ENCODE data around the gene REM2. TPM values are rescaled to one million over a fixed set of nuclear protein-coding genes. Genes with fewer than 3 reads are reported as not detected.

Gene REM2
- total RNA-seq, 1 experiment from 2014 or later = not detected

DNA sequence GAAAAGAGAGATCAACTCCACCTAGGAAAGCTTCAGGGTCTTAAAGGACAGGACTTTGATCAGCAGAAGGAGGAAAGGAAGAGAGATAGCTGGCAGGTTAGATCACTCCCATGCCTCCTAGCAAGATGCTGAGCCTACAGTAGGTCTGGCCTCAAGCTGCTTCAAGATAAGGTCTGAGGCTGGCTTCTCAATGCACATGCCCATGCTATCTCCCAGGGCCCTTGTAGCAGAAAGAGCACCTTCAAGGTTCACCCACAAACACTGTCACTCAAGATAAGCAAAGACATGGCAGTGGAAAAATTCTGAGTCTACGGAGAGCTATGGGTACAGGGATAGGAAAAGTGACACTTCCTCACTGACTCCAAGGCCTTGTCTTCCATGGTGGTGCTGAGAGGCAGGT, 14.3 kb downstream of the REM2 start:
- ChIA-PET POLR2A (ENCODE audit: low non-redundant PET) (no interaction called here), CTCF (interaction anchor here (0.6 kb wide), 1 partner anchor 120 kb away, joined by 10 read pairs; no protein-coding TSS in a partner anchor)
- Histone ChIP-seq H3K36me3 (ENCODE audit: insufficient read depth, low read length, poor library complexity, severe bottlenecking) (peaks cover 28% of the 10 kb centered on the region), H3K4me3 (ENCODE audit: low read depth, low read length, poor library complexity, severe bottlenecking) (no peak overlapping the region), H3K27me3 (replicated peaks; ENCODE audit: insufficient read depth, low read depth, low read length, poor library complexity) (no peaks in the 10 kb centered on the region), H3K9me3 (ENCODE audit: low read depth, low read length, poor library complexity, severe bottlenecking) (no peaks in the 10 kb centered on the region), H3K4me1 (ENCODE audit: insufficient read depth, low read length, poor library complexity, severe bottlenecking) (no peaks in the 10 kb centered on the region), H3K27ac (ENCODE audit: low read depth, low read length, poor library complexity, severe bottlenecking) (no peak overlapping the region)
- no TSS peak for BruUV-seq (replicated peaks)
- no peak for DNase-seq (ENCODE audit: low spot score)
- intact Hi-C loops (cut with micrococcal nuclease; ENCODE audit: unreplicated experiment) = no loop called here
- TF ChIP-seq, protein P1, sequence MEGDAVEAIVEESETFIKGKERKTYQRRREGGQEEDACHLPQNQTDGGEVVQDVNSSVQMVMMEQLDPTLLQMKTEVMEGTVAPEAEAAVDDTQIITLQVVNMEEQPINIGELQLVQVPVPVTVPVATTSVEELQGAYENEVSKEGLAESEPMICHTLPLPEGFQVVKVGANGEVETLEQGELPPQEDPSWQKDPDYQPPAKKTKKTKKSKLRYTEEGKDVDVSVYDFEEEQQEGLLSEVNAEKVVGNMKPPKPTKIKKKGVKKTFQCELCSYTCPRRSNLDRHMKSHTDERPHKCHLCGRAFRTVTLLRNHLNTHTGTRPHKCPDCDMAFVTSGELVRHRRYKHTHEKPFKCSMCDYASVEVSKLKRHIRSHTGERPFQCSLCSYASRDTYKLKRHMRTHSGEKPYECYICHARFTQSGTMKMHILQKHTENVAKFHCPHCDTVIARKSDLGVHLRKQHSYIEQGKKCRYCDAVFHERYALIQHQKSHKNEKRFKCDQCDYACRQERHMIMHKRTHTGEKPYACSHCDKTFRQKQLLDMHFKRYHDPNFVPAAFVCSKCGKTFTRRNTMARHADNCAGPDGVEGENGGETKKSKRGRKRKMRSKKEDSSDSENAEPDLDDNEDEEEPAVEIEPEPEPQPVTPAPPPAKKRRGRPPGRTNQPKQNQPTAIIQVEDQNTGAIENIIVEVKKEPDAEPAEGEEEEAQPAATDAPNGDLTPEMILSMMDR (conservative IDR thresholded peaks at IDR 0.05; ENCODE audit: low read depth, low read length) = no peak
- TF ChIP-seq EZH2 (IDR thresholded peaks at IDR 0.05; ENCODE audit: borderline replicate concordance, low read depth, low read length, poor library complexity, severe bottlenecking) = no peak

DNA sequence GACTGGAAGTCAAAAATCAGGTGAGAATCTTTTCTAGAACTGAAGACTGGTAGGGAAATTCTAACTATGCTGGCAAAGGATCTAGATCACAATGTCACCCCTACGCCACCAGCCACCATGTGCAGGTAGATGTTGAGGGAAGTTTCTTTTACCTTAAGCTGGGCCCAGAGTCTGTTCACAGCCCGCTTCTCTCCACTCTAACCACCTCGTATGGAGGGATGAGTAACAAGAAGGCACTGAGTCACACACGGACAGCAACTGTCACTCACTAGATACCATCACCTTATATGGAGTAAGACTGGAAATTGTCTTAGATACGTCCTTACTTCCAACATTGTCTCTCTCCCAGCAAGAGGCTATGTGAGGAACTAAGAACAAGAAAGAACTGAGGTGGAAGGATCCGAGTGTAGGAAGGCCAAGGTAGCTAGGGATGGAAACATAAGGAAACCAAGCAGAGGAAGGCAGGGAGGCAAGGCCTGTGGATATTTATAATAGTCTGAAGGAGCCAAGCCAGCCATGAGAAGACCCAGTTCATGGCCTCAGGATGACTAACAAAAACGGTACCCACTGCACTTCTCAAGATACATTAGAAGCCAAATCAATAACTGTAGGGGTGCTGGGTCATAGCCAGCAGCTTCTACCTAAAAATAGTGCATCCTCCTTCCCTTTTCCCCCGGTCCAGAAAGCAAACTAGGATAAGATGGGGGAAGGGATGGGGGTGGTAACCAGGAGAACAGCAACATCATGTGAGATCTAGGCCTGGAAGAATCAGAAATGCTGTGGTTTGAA, 15.5 kb downstream of the REM2 start:
- no peaks in the 10 kb centered on the region for H3K27me3 ChIP-seq (replicated peaks; ENCODE audit: insufficient read depth, low read depth, low read length, poor library complexity)
- no TSS peak for BruUV-seq (replicated peaks)
- CTCF ChIA-PET = no interaction called here
- no peak overlapping the region for H3K27ac ChIP-seq (ENCODE audit: low read depth, low read length, poor library complexity, severe bottlenecking)
- no peaks in the 10 kb centered on the region for H3K9me3 ChIP-seq (ENCODE audit: low read depth, low read length, poor library complexity, severe bottlenecking)
- H3K4me1 ChIP-seq (ENCODE audit: insufficient read depth, low read length, poor library complexity, severe bottlenecking) = no peaks in the 10 kb centered on the region
- no peak for DNase-seq (ENCODE audit: low spot score)
- POLR2A ChIA-PET (ENCODE audit: low non-redundant PET) = no interaction called here
- intact Hi-C loops (cut with micrococcal nuclease; ENCODE audit: unreplicated experiment) = no loop called here
- no peak overlapping the region for H3K4me3 ChIP-seq (ENCODE audit: low read depth, low read length, poor library complexity, severe bottlenecking)
- peaks cover 39% of the 10 kb centered on the region for H3K36me3 ChIP-seq (ENCODE audit: insufficient read depth, low read length, poor library complexity, severe bottlenecking)
- TF ChIP-seq, protein P1 (conservative IDR thresholded peaks at IDR 0.05; ENCODE audit: low read depth, low read length) = no peak
- no peak for TF ChIP-seq EZH2 (IDR thresholded peaks at IDR 0.05; ENCODE audit: borderline replicate concordance, low read depth, low read length, poor library complexity, severe bottlenecking)

DNA sequence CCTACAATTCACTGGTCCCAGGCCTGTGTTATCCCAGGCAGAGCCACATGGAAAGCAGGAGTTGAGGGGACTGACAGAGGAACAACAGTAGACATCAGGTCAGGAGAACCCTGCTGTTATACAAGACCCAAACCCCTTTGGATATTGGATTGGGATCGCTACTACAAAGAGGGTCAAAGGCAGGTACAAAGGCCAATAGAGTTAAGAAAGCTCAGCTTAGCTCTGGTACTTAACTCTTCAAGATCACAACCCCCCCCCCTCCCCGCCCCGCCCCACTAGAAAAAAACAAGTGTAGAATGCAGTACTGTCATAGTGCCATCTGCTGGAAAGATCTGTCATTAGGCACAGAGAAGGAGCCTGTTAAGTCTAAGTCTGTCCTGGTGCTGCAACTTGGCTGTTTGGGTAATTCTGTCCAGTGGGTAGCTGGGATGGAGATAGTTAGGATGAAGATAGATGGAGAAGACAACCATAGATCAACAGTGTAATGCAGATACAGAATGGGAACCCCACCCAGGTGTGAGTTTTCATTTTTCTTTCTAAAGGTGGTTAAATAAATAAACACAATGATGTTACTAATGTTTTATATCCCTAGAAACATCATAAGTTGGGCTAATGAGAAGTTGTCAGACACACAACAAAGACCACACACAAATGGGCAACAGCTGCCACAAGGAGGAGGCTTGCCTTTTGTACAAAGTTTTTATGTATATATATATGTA, 17.2 kb downstream of the REM2 start:
- BruUV-seq (replicated peaks) = no TSS peak
- POLR2A ChIA-PET (ENCODE audit: low non-redundant PET) = no interaction called here
- no peaks in the 10 kb centered on the region for H3K4me1 ChIP-seq (ENCODE audit: insufficient read depth, low read length, poor library complexity, severe bottlenecking)
- TF ChIP-seq, protein P1 (conservative IDR thresholded peaks at IDR 0.05; ENCODE audit: low read depth, low read length) = peak; percentile 68
- TF ChIP-seq EZH2 (IDR thresholded peaks at IDR 0.05; ENCODE audit: borderline replicate concordance, low read depth, low read length, poor library complexity, severe bottlenecking) = no peak
- H3K27me3 ChIP-seq (replicated peaks; ENCODE audit: insufficient read depth, low read depth, low read length, poor library complexity) = no peaks in the 10 kb centered on the region
- CTCF ChIA-PET = interaction anchor here (0.6 to 1.2 kb wide), 7 partner anchors 20 to 342 kb away, joined by 3 to 10 read pairs (median 3); no protein-coding TSS in a partner anchor
- H3K27ac ChIP-seq (ENCODE audit: low read depth, low read length, poor library complexity, severe bottlenecking) = no peak overlapping the region
- H3K9me3 ChIP-seq (ENCODE audit: low read depth, low read length, poor library complexity, severe bottlenecking) = no peaks in the 10 kb centered on the region
- no peak overlapping the region for H3K4me3 ChIP-seq (ENCODE audit: low read depth, low read length, poor library complexity, severe bottlenecking)
- H3K36me3 ChIP-seq (ENCODE audit: insufficient read depth, low read length, poor library complexity, severe bottlenecking) = peaks cover 57% of the 10 kb centered on the region
- intact Hi-C loops (cut with micrococcal nuclease; ENCODE audit: unreplicated experiment) = loop anchor here (5.0 kb wide), 1 partner anchor 78 kb away; no protein-coding TSS in a partner anchor
- peak; percentile 79 for DNase-seq (ENCODE audit: low spot score)
